Skeletal muscle satellite cell (primary cell): Measurements from ENCODE around the gene EIF2B5. TPM values are rescaled to one million over a fixed set of nuclear protein-coding genes. Genes with fewer than 3 reads are reported as not detected.
A peak's percentile ranks its signal among the peaks of the same experiment; 100 is the strongest.

ENCODE experiments used
- H3K27me3 ChIP-seq: 2 replicates; pipeline ENCODE4 v1.7.0; 2013; ENCODE audit warnings: low read length; ENCODE audit not compliant: control insufficient read depth, insufficient read depth
- H3K36me3 ChIP-seq: 2 replicates; pipeline ENCODE4 v1.7.0; 2013; ENCODE audit warnings: mild to moderate bottlenecking, control low read depth, low read length; ENCODE audit not compliant: insufficient read depth
- H3K4me1 ChIP-seq: 2 replicates; pipeline ENCODE4 v1.7.0; 2013; ENCODE audit warnings: low read length; ENCODE audit not compliant: control insufficient read depth, insufficient read depth
- H3K4me2 ChIP-seq: 2 replicates; pipeline ENCODE4 v1.7.0; 2013; ENCODE audit warnings: mild to moderate bottlenecking, low read length
- H3K4me3 ChIP-seq: 2 replicates; pipeline ENCODE4 v1.7.0; 2013; ENCODE audit warnings: low read length
- H3K9ac ChIP-seq: 2 replicates; pipeline ENCODE4 v1.7.0; 2013; ENCODE audit warnings: mild to moderate bottlenecking, low read depth, low read length, moderate library complexity
- H3K9me3 ChIP-seq: replicated peaks from 2 replicates; pipeline ENCODE4 v1.7.0; 2013; ENCODE audit warnings: mild to moderate bottlenecking, control low read depth, low read length
- small RNA-seq: library from RNA; depleted of rRNA; stranded (forward); fragments of <200 nt; gene quantifications from one replicate; pipeline ENCODE3, GENCODE V24; 2012

The EIF2B5 gene

DNA sequence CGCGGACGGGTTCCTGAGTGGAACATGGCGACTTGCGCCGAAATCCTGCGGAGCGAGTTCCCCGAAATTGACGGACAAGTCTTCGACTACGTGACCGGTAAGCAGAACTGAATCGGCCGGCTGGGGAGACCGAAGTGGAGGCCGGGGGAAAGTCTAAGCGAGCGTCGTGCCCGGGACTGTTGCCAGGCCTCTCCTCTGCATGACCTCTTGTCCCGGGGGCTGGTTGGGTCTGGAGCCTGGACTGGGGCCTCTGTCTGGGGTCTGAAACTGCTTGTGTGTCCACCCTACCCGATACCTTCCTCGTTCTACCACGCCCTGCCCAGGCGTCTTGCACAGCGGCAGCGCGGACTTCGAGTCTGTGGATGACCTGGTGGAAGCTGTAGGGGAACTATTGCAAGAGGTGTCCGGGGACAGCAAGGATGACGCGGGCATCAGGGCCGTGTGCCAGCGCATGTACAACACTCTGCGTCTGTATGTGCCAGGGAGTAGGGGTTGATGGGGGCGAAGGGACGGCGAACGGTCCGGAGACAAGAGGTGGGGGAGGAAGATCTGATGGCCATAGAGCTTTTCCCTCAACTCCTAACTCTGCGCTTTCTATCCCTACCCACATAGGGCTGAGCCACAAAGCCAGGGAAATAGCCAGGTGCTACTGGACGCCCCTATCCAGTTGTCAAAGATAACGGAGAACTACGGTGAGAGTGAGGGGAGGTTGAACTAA, 51.2 kb downstream of the EIF2B5 start, which contains the start of gene ABCF3:
ABCF3 (plus strand) TSS at position 16 of the 718 bp plus-strand sequence; CDS start at position 25, 9 bp downstream.
- Histone ChIP-seq H3K4me2 (peak within 1 kb of the TSS; percentile 88), H3K36me3 (peaks cover 76% of the 10 kb centered on the region), H3K9me3 (no peaks in the 10 kb centered on the region), H3K4me3 (peak within 1 kb of the TSS; percentile 91), H3K4me1 (peaks cover 18% of the 10 kb centered on the region), H3K9ac (peak within 1 kb of the TSS; percentile 95), H3K27me3 (no peaks in the 10 kb centered on the region)

DNA sequence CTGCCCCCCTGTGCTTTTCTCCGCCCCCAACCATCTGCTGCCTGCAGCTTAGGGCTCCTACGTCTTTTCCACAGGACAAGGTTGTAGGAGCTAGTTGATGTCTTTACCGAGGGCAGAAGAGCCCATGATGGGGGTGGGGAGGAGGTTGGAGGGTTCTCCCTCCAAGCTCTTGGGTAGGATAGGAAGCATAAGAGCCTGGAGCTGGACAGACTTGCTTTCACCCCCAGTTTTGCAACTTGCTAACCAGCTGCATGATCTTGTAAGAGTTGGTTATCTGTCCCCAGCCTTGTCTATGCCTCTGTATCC, 51.7 kb downstream of the EIF2B5 start:
- H3K27me3 ChIP-seq, result no peaks in the 10 kb centered on the region
- H3K4me1 ChIP-seq, result peaks cover 18% of the 10 kb centered on the region
- H3K4me3 ChIP-seq, result peak overlapping the region; percentile 91
- peaks cover 73% of the 10 kb centered on the region for H3K36me3 ChIP-seq
- H3K4me2 ChIP-seq, result peak overlapping the region; percentile 88
- H3K9me3 ChIP-seq, result no peaks in the 10 kb centered on the region
- H3K9ac ChIP-seq, result peak overlapping the region; percentile 95

DNA sequence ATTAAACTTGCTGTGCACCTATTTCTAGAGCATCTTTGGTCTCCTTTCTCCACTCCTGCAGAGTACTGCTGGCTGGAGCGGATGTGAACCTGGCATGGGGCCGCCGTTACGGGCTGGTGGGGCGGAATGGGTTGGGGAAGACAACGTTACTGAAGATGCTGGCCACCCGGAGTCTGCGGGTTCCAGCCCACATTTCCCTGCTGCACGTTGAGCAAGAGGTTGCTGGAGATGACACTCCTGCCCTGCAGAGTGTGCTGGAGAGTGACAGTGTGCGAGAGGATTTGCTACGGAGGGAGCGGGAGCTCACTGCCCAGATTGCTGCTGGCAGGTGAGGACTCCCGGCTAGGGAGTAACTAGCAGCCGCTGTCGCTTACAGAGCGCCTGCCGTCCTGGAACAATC, 52.9 kb downstream of the EIF2B5 start:
- H3K27me3 ChIP-seq, result no peaks in the 10 kb centered on the region
- peaks cover 18% of the 10 kb centered on the region for H3K4me1 ChIP-seq
- H3K4me3 ChIP-seq, result no peak overlapping the region
- H3K9me3 ChIP-seq, result no peaks in the 10 kb centered on the region
- H3K9ac ChIP-seq, result no peak overlapping the region
- no peak overlapping the region for H3K4me2 ChIP-seq
- peaks cover 72% of the 10 kb centered on the region for H3K36me3 ChIP-seq

DNA sequence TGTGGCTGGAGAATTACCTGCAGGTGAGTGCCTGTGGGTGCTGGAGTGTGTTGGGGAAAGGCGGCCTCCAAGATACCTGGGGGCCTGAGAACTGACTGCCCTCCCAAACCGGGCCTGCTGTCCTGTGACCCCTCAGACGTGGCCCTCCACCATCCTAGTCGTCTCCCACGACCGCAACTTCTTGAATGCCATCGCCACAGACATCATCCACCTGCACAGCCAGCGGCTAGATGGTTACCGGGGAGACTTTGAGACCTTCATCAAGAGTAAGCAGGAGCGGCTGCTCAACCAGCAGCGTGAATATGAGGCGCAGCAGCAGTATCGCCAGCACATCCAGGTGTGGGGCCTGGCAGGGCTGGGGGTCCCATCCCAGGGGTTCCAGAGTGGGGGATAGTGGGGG, 54.3 kb downstream of the EIF2B5 start:
- Histone ChIP-seq H3K27me3 (no peaks in the 10 kb centered on the region), H3K9me3 (no peaks in the 10 kb centered on the region), H3K4me2 (no peak overlapping the region), H3K4me1 (peaks cover 18% of the 10 kb centered on the region), H3K4me3 (no peak overlapping the region), H3K36me3 (peaks cover 72% of the 10 kb centered on the region), H3K9ac (no peak overlapping the region)

DNA sequence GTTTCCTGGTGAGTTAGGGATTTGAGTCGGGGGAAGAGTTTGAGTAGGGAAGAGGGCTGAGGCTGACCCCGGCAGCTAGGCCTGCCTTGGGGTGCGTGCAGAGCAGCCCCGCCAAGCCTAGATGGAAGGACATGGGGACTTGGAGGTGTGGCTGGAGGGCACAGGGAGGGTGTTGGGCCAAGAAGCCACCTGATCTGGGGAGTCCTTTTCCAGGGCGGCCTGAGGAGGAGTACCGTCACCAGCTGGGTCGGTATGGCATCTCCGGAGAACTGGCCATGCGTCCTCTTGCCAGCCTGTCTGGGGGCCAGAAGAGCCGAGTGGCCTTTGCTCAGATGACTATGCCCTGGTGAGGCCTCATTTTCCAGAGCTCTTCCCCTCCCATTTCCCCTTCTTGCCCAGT, 57.7 kb downstream of the EIF2B5 start:
- Histone ChIP-seq H3K9ac (no peak overlapping the region), H3K4me1 (no peaks in the 10 kb centered on the region), H3K9me3 (no peaks in the 10 kb centered on the region), H3K36me3 (peaks cover 77% of the 10 kb centered on the region), H3K4me3 (no peak overlapping the region), H3K27me3 (no peaks in the 10 kb centered on the region), H3K4me2 (no peak overlapping the region)

DNA sequence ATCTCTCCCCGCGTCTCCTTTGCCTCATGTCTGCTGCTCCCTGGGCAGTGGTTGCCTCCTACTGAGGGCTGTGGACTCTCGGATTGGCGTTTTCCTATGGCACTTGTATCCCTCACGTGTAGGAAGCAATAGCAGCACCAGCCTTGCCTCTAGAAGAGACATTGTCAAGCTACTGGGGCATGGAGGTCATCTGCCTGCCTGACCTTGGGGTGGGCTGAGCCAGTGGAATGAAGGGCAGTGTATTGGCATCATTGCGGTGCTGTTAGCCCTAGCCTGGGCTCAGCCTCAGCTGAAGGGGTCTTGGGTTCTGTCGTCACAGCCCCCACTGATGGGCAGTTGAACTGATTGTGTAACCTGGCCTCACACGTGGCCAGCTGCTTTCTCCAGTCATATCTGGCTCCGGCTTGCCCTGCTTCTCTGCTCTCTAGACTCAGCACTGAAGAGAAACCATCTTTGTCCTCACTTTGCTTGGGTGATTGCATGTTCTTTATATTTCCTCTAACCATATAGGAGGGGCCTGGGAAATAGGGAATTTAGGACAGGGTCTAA, 58.9 kb downstream of the EIF2B5 start:
- H3K36me3 ChIP-seq, result peaks cover 65% of the 10 kb centered on the region
- H3K4me1 ChIP-seq, result no peaks in the 10 kb centered on the region

More for the DNA sequence above, 58.9 kb downstream of the EIF2B5 start:
- Histone ChIP-seq H3K27me3 (no peaks in the 10 kb centered on the region), H3K9ac (no peak overlapping the region), H3K4me3 (no peak overlapping the region), H3K9me3 (no peaks in the 10 kb centered on the region), H3K4me2 (no peak overlapping the region)

Small RNAs within 50 kb of the gene (small RNA-seq; reads per million reads assigned to genes)
- not detected for gene RF00019
